ENCODE measurements around the gene SLC12A9. TPM values are rescaled to one million over a fixed set of nuclear protein-coding genes. Genes with fewer than 3 reads are reported as not detected.
A peak's percentile ranks its signal among the peaks of the same experiment; 100 is the strongest.

Gene SLC12A9
- total and polyA plus RNA-seq, 2 of the 4 experiments (the other 2 are of a cell fraction), result 4.5 to 16.2 TPM

DNA sequence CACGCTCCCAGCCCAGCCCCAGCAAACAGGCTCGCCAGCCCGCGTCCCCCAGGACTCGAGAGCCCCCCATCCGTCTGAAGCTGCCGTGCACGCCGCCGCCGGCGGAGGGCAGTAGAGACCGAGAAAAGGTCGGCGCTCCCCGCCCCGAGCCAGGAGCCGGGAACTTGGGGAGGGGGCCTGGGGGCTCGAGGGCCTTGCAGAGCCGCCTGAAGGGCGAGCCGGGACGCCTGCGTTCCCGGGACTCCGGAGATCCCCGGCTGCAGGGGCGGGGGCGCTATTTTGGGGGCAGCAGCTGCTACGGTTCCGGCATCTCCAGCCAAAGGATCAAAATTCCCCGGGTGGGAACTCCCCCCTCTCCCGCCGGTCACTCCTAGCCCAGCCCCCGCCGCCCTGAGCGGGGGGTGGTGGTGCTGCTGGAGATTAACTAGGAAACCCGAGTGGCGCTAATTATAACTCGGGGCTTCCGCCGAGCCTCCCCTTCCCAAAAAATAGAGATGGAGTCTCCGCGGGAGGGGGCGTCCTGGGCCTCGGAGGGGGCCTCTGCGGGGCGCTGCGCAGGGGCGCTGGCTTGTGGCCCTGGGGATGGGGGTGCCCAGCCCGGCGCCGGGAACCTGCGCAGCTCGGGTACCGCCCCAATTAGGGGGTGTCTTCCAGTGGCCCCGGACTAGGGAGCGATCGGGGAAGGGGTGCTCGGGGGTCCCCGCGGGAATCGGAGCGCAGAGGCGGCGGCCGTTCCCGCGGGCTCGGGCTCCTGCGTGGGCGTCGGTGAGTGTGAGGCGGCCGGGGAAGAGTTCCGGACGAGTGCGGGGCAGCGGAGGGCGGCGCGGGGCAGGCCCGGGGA lies 42.6 kb downstream of the SLC12A9 start:
- Histone ChIP-seq H3K56ac (ENCODE audit: extremely low read depth, insufficient read depth, low read length) (no peak overlapping the region), H3K23ac (ENCODE audit: low read depth, low read length) (no peak overlapping the region), H3K79me1 (ENCODE audit: low read depth in 1 of 2, low read length in 2 of 2) (no peaks in the 10 kb centered on the region), H4K8ac (ENCODE audit: low read depth in 2 of 2, low read length in 2 of 2) (no peak overlapping the region), H3K18ac (ENCODE audit: low read depth, low read length) (no peak overlapping the region), H2BK20ac (ENCODE audit: low read depth, low read length) (no peak overlapping the region), H2BK15ac (ENCODE audit: low read depth, low read length) (no peak overlapping the region), H3K4ac (ENCODE audit: low read depth, low read length) (no peak overlapping the region), H4K20me1 (ENCODE audit: insufficient read depth, low read length) (peaks cover 4% of the 10 kb centered on the region; the same call in 1 of the 2 replicates), H3K4me3 (ENCODE audit: insufficient read depth, low read depth, low read length) (peak overlapping the region; percentile 39), H3K9me3 (ENCODE audit: control insufficient read depth, insufficient read depth, low read length) (peaks cover 2% of the 10 kb centered on the region; the same call in 1 of the 2 replicates), H3K9ac (ENCODE audit: low read depth, low read length) (no peak overlapping the region), H3K36me3 (ENCODE audit: control insufficient read depth, insufficient read depth, low read length) (no peaks in the 10 kb centered on the region), H2AK9ac (replicated peaks; ENCODE audit: low read depth, low read length, poor library complexity) (peak overlapping the region; percentile 90), H3K27ac (ENCODE audit: insufficient read depth, low read length) (no peak overlapping the region), H3K14ac (replicated peaks; ENCODE audit: low read depth, low read length) (no peak overlapping the region), H2BK120ac (ENCODE audit: low read depth, low read length) (no peak overlapping the region), H2AK5ac (ENCODE audit: low read depth, low read length) (no peak overlapping the region), H3K4me1 (ENCODE audit: control insufficient read depth, insufficient read depth, low read length) (peaks cover 6% of the 10 kb centered on the region), H2AFZ (replicated peaks; ENCODE audit: low read length, poor library complexity) (peak overlapping the region; percentile 71), H3K9me1 (ENCODE audit: insufficient read depth, low read length) (peaks cover 3% of the 10 kb centered on the region; the same call in 1 of the 2 replicates), H3K4me2 (ENCODE audit: low read depth, low read length) (peak overlapping the region; percentile 47; the same call in 1 of the 2 replicates), H4K5ac (ENCODE audit: low read depth, low read length) (no peak overlapping the region), H3K27me3 (ENCODE audit: control insufficient read depth, insufficient read depth, low read length) (peaks cover 33% of the 10 kb centered on the region), H2BK5ac (ENCODE audit: low read depth, low read length, poor library complexity, severe bottlenecking) (no peak overlapping the region), H4K91ac (ENCODE audit: insufficient read depth, low read depth, low read length) (no peak overlapping the region)
- ATAC-seq (ENCODE audit: low read depth) (peak; percentile 40), DNase-seq (no peak)
- POLR2A ChIA-PET (ENCODE audit: unreplicated experiment), result no interaction called here
- dilution Hi-C loops (cut with HindIII; ENCODE audit: low sequenced_read_pairs, unreplicated experiment) (no loop called here), intact Hi-C loops (cut with micrococcal nuclease) (loop anchor here (1.0 kb wide), 1 partner anchor 349 kb away; no protein-coding TSS in a partner anchor), in situ Hi-C loops (cut with MboI; ENCODE audit: low sequenced_read_pairs) (loop anchor here (5.0 to 10.0 kb wide), 2 partner anchors 162 to 390 kb away; no protein-coding TSS in a partner anchor)
- TF ChIP-seq CTCF (conservative IDR thresholded peaks at IDR 0.05; ENCODE audit: low read depth, low read length) (peak; percentile 74), MXI1 (IDR thresholded peaks at IDR 0.05; ENCODE audit: borderline replicate concordance, low read depth, low read length) (no peak), RAD21 (IDR thresholded peaks at IDR 0.05; ENCODE audit: low read length) (peak; percentile 74), SMC3 (IDR thresholded peaks at IDR 0.05; ENCODE audit: low read depth, low read length) (peak; percentile 45), MAZ (IDR thresholded peaks at IDR 0.05; ENCODE audit: borderline replicate concordance, low read depth, low read length) (peak; percentile 23; the same call in 1 of the 2 replicates)
- WGBS, 2 experiments (ENCODE audit: extremely low coverage in 2 of 2, insufficient read length in 1 of 2), result 1% methylated on average over 22 of the region's 83 CpGs; no CpG with 5 or more reads in 1 of the 2 experiments
- BruUV-seq (replicated peaks), result no TSS peak
- CTCF ChIA-PET, result interaction anchor here (0.6 to 1.2 kb wide), 3 partner anchors 164 to 195 kb away, joined by 4 to 5 read pairs (median 4); partner anchors contain the start of gene POP7

Measured in IMR-90 (cell line).